ENCODE measurements around the gene ARID1A.

- TF ChIP-seq CTCF (conservative IDR thresholded peaks at IDR 0.05 in 1 of 2, IDR thresholded peaks at IDR 0.05 in 1 of 2; ENCODE audit: extremely low read depth in 1 of 2, insufficient read depth in 1 of 2, low read depth in 1 of 2, low read length in 2 of 2) (no peak), EZH2 (IDR thresholded peaks at IDR 0.05; ENCODE audit: borderline replicate concordance, low read length) (no peak)
These were observed 84.6 kb downstream of the ARID1A start for GRCh38 chr1:26780344-26780957.
